CD4-positive, alpha-beta T cell (primary cell): Measurements from ENCODE around the gene PCDH9. TPM values are rescaled to one million over a fixed set of nuclear protein-coding genes. Genes with fewer than 3 reads are reported as not detected.

Source experiments
- ATAC-seq: fragments of 200-7000 bp; cut with Tn5 transposase; one replicate; pipeline ENCODE4 v1.10.0; 2022; ENCODE audit warnings: mild to moderate bottlenecking; ENCODE audit not compliant: poor library complexity
- CTCF ChIA-PET: fragments of 350-600 bp; sonication (Branson Sonifier 250); formaldehyde crosslinking; loops from one replicate; lab custom pipeline; 2021; ENCODE audit warnings: antibody characterized with exemption, inconsistent platforms; lab: Charles Lee
- POLR2A ChIA-PET: fragments of 350-600 bp; sonication (Branson Sonifier 250); formaldehyde crosslinking; loops from one replicate; lab custom pipeline; 2021; ENCODE audit warnings: antibody characterized with exemption, inconsistent platforms; lab: Charles Lee
- DNase-seq, 14 experiments: peaks; one replicate each; pipeline ENCODE4 v3.0.0-alpha.2; 2013 to 2020; ENCODE audit warnings: mixed read lengths in 2 of 14
- H3K27ac ChIP-seq, 2 donors: one replicate each; pipeline versions ENCODE4 v1.5.1 to v1.7.0; 2013; ENCODE audit warnings: low read length in 2 of 2, low read depth in 1 of 2, mild to moderate bottlenecking in 1 of 2
- H3K27me3 ChIP-seq, 2 experiments: 1 replicate in 1 of 2; 2 replicates in 1 of 2; pipeline versions ENCODE4 v1.6.1 to v1.7.0; 2013; ENCODE audit warnings: low read length in 2 of 2, control low read depth in 1 of 2, mild to moderate bottlenecking in 1 of 2, moderate library complexity in 1 of 2; ENCODE audit not compliant: insufficient read depth in 2 of 2, control insufficient read depth in 1 of 2
- H3K36me3 ChIP-seq: one replicate; pipeline ENCODE4 v1.6.1; 2013; ENCODE audit warnings: low read length, control low read depth; ENCODE audit not compliant: insufficient read depth
- H3K4me1 ChIP-seq: one replicate; pipeline ENCODE4 v1.6.1; 2013; ENCODE audit warnings: low read length, control low read depth; ENCODE audit not compliant: insufficient read depth
- H3K4me3 ChIP-seq: one replicate; pipeline ENCODE4 v1.5.1; 2013; ENCODE audit warnings: mild to moderate bottlenecking, low read length, moderate library complexity
- H3K9me3 ChIP-seq, 2 experiments: 1 replicate in 1 of 2; 2 replicates in 1 of 2; pipeline versions ENCODE4 v1.6.1 to v1.7.0; 2013; ENCODE audit warnings: low read length in 2 of 2, mild to moderate bottlenecking in 2 of 2, control low read depth in 1 of 2, moderate library complexity in 1 of 2; ENCODE audit not compliant: control insufficient read depth in 1 of 2, insufficient read depth in 1 of 2
- H3K27ac Mint-ChIP-seq: one replicate; pipeline ENCODE4 v1.8.0; 2020; ENCODE audit warnings: mixed read lengths
- H3K27me3 Mint-ChIP-seq: one replicate; pipeline ENCODE4 v1.8.0; 2021; ENCODE audit warnings: mixed read lengths
- H3K36me3 Mint-ChIP-seq: one replicate; pipeline ENCODE4 v1.8.0; 2021; ENCODE audit warnings: low read depth, mixed read lengths
- H3K4me1 Mint-ChIP-seq: one replicate; pipeline ENCODE4 v1.8.0; 2021; ENCODE audit warnings: low read depth, mixed read lengths
- H3K4me3 Mint-ChIP-seq: one replicate; pipeline ENCODE4 v1.8.0; 2020; ENCODE audit warnings: mild to moderate bottlenecking, mixed read lengths
- H3K9me3 Mint-ChIP-seq: one replicate; pipeline ENCODE4 v1.8.0; 2020; ENCODE audit warnings: mixed read lengths
- CTCF ChIP-seq: fragments of 200-600 bp; IDR thresholded peaks from one replicate; pipeline ENCODE4 v1.8.0; 2022; ENCODE audit warnings: antibody characterized with exemption, mild to moderate bottlenecking
- intact Hi-C, 2 experiments: fragments of 100-400 bp; cut with DNase I in 1 of 2; cut with micrococcal nuclease in 1 of 2; formaldehyde crosslinking; loops; one replicate each; pipeline versions ENCODE4 v1.15.1 to v1.9.0; 2023 to 2025; cut with DNase I, micrococcal nuclease
- total RNA-seq, 174 experiments: library from RNA in 2 of 174; stranded (reverse) in 2 of 174; gene quantifications; one replicate each; pipeline ENCODE4 v1.2.3 and lab custom pipeline; 2021 to 2026

Gene PCDH9
- total RNA-seq, 2 experiments from 2014 or later = 0.08 to 0.19 TPM

GRCh38 chr13:67062160-67062559, 168.0 kb downstream of the PCDH9 start:
- Histone ChIP-seq H3K4me1 (no peaks in the 10 kb centered on the region), H3K36me3 (no peaks in the 10 kb centered on the region), H3K27me3 (no peaks in the 10 kb centered on the region), H3K27ac (no peak overlapping the region), H3K4me3 (no peak overlapping the region), H3K9me3 (no peaks in the 10 kb centered on the region)
- Mint-ChIP-seq H3K27ac (no peak overlapping the region), H3K27me3 (no peaks in the 10 kb centered on the region), H3K36me3 (no peaks in the 10 kb centered on the region), H3K4me3 (no peak overlapping the region), H3K4me1 (no peaks in the 10 kb centered on the region), H3K9me3 (no peaks in the 10 kb centered on the region)
- ATAC-seq (no peak), DNase-seq (no peak)
- intact Hi-C loops = no loop called here
- CTCF ChIA-PET = no interaction called here
- POLR2A ChIA-PET = no interaction called here
- no peak for TF ChIP-seq CTCF

GRCh38 chr13:67061750-67062149, 168.4 kb downstream of the PCDH9 start:
- Histone ChIP-seq H3K4me1 (no peaks in the 10 kb centered on the region), H3K9me3 (no peaks in the 10 kb centered on the region), H3K36me3 (no peaks in the 10 kb centered on the region), H3K27me3 (no peaks in the 10 kb centered on the region), H3K4me3 (no peak overlapping the region), H3K27ac (no peak overlapping the region)
- no peaks in the 10 kb centered on the region for H3K27me3 Mint-ChIP-seq
- H3K27ac Mint-ChIP-seq = no peak overlapping the region
- intact Hi-C loops = no loop called here
- H3K36me3 Mint-ChIP-seq = no peaks in the 10 kb centered on the region
- ChIA-PET POLR2A (no interaction called here), CTCF (no interaction called here)
- TF ChIP-seq CTCF = no peak
- no peak overlapping the region for H3K4me3 Mint-ChIP-seq
- DNase-seq = no peak
- H3K9me3 Mint-ChIP-seq = no peaks in the 10 kb centered on the region
- H3K4me1 Mint-ChIP-seq = no peaks in the 10 kb centered on the region
- no peak for ATAC-seq

GRCh38 chr13:67052550-67053490, 177.3 kb downstream of the PCDH9 start:
- H3K27ac Mint-ChIP-seq = no peak overlapping the region
- ChIA-PET POLR2A (interaction anchor here (0.5 kb wide), 1 partner anchor 19 kb away, joined by 3 read pairs; no protein-coding TSS in a partner anchor), CTCF (no interaction called here)
- no peaks in the 10 kb centered on the region for H3K27me3 Mint-ChIP-seq
- TF ChIP-seq CTCF = no peak
- Histone ChIP-seq H3K27me3 (no peaks in the 10 kb centered on the region), H3K4me1 (no peaks in the 10 kb centered on the region), H3K36me3 (no peaks in the 10 kb centered on the region), H3K27ac (no peak overlapping the region), H3K9me3 (no peaks in the 10 kb centered on the region), H3K4me3 (no peak overlapping the region)
- intact Hi-C loops = no loop called here
- no peak overlapping the region for H3K4me3 Mint-ChIP-seq
- no peak for ATAC-seq
- H3K4me1 Mint-ChIP-seq = peaks cover 18% of the 10 kb centered on the region
- no peak for DNase-seq
- H3K9me3 Mint-ChIP-seq = no peaks in the 10 kb centered on the region
- no peaks in the 10 kb centered on the region for H3K36me3 Mint-ChIP-seq
